ENCODE results near the gene DEXI.

- TF ChIP-seq ZFP30 (CRISPR knock-in tag; IDR thresholded peaks at IDR 0.05) (no peak), TSHZ2 (CRISPR knock-in tag; IDR thresholded peaks at IDR 0.05) (no peak), ESRRG (CRISPR knock-in tag; IDR thresholded peaks at IDR 0.05) (no peak), SNAI2 (CRISPR knock-in tag; IDR thresholded peaks at IDR 0.05) (no peak), BACH2 (CRISPR knock-in tag; IDR thresholded peaks at IDR 0.05; ENCODE audit: borderline replicate concordance) (no peak), TCF4 (CRISPR knock-in tag; IDR thresholded peaks at IDR 0.05; ENCODE audit: borderline replicate concordance) (no peak)
These were observed 47.3 kb upstream of the DEXI start for GRCh38 chr16:10989559-10989958.

Data from SK-N-SH treated with all-trans-retinoic acid at 6 μM for 48 hours (cell line).